GM18873 (cell line): ENCODE measurements around the gene FAM163B.
"Not testable (repeated sequence)": the region's sequence is repeated elsewhere in the genome, so short reads cannot be mapped to it uniquely, and the experiment has no call there.

Experiments
- ATAC-seq: cut with Tn5 transposase; IDR thresholded peaks from one replicate; pipeline ENCODE4 v1.9.1; 2021; ENCODE audit warnings: mild to moderate bottlenecking, moderate library complexity, moderate number of reproducible peaks; ENCODE audit not compliant: unreplicated experiment, low FRiP score

FAM163B gene

DNA sequence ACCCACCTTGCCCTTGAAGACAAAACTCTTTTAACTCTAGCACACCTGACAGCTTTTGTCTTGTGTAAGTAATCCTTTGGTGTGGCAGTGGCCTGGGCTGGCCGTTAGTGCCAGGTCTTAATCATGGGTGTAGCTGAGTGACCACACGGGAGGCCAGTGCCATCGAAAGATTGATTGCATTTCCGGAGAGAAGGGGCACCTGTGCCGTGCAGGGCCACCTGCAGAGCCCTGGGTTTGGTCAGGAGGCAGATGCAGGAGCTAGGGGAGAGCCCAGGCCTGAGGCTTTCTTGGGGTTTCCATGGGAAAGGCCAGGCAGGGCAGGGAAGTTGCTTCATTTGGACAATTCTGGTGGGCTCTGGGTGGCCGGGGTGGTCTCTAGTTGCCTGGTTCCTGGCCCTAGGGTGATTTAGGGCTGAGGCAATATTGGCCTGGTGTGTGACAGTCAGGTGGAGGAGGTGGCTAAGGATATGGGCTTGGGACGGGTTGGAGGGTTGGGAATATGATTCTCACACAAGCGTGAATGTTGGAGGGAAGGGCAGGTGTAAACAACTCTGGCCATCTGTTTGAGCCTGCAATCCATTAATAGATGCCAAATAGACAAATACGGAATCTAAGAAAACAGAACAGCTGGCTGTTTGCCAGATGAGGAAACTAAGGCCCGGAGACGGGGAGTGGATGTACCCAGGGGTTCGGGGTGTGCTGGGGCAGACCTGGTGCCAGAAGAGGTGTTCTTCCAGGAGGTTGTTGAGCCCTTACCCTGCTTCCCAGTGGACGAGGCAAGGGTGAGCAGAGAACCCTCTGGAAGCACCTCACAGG is 31.6 kb upstream of the FAM163B start:
- no peak for ATAC-seq

- no peak for ATAC-seq
Measured at GRCh38 chr9:133640160-133640559, 31.0 kb upstream of the FAM163B start.

GRCh38 chr9:133639613-133640012 is 30.4 kb upstream of the FAM163B start:
- no peak for ATAC-seq

DNA sequence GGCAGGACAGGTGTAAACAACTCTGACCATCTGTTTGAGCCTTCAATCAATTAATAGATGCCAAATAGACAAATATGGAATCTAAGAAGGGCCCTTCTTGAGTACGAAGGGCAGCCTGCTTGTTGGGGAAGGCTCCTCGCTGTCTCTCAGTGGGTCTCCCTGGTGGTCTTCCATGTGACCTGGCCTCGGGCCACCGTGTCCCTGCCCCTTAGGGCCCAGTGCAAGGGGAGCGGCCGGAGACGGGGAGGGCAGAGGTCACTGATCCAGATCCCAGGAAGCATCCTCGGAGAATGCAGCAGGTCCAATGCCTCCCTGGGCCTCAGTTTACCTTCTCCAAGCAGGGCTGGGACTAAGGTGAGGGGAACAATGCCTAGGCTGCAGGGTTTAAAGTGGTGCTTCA is 29.5 kb upstream of the FAM163B start:
- no peak for ATAC-seq

GRCh38 chr9:133638076-133638475 is 28.9 kb upstream of the FAM163B start:
- ATAC-seq, result no peak

GRCh38 chr9:133637451-133638055 is 28.4 kb upstream of the FAM163B start:
- no peak for ATAC-seq

GRCh38 chr9:133636902-133637301 is 27.7 kb upstream of the FAM163B start:
- ATAC-seq, result no peak

- no peak for ATAC-seq
Measured at GRCh38 chr9:133635533-133636531, 26.6 kb upstream of the FAM163B start, which contains the start of gene DBH. Gene DBH, plus strand, starts transcription at chr9:133636363. Its CDS starts 9 bp downstream, at chr9:133636372.

GRCh38 chr9:133635098-133635497 is 25.9 kb upstream of the FAM163B start:
- no peak for ATAC-seq

DNA sequence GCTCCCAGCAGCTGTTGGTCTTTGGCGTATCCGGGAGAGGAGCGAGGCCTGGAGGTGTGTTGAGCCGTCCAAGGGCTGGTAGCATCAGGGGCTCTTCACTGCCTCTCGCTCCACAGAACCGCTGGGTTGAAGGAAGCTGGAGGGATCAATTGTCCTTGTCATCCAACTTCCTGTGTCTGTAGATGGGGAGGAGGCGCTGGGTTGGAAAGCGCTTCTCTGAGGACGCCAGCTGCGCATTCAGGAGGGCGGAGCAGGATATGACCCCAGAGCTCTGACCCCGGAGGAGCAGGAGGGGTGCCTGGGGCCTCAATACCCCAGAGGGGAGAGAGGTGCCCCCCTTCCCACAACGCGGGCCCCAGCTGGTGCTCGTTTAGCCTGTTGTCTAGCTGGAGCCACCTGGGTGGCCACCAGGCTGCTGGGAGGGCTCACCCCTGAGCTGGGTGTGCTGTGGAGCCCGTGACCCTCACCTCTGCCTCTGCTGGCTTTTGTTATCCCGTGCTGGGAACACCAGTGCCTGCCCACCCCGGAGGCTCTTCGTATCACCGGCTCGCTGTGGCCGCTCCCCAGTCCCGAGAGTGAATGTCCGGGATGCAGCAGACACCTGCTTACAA is 25.0 kb upstream of the FAM163B start:
- no peak for ATAC-seq

DNA sequence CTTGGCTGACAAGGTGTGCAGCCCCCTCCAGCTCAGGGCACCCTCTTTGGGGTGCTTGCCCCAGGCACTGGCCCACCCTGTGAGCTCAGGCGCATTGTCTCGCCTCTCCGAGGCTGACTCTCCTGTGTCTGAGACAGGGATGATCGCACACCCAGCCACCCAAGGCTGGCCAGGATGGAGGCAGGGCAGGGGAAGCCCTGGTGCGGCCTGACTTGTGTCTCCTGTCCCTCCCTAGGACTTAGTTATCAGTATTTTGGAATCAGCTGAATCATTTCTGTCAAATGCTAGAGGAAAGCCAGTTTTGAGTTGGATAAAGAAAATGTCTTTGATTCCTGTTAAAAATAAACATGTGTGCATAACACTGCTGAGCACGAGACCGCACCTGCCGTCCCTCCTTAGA is 24.5 kb upstream of the FAM163B start:
- ATAC-seq, result no peak

DNA sequence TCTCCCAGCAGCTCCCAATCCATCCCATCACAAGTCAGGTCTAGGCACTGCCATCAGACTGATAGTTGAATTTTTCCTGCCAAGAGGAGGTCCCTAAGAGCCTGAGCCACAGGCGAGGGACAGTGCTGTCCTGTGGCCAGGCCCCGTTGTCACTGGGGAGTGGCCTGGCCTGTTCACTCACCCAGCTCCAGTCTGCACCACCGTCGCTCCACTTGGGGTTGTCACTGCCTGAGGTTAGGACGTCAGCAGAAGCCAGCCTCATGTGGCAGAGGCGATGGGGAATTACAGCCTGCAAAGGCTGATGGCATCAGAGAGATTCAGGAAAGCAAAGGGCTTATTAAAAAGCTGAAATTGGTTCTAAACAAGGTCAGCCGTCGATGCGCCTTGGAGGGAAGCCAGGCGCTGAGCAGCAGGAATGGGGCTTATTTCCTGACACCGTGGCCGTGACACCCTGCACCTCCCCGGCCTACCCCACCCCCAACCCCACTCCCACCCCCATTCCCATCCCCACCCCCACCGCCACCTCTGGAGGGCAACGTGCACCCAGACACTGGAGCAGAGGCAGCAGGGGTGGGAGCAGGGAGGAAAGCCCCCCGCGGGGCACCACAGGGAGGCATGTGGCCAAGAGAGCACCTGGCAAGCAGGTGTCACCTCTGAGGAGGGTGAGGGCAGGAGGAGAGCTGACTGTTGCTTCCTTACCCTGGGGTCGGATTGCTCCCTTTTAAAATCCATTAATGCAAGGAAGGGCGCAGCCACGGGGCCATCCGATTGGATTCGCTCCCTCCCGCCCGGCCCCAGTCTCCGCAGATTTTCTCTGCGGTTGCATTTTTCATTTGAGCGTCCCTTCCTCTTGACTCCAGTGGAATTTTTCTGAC is 23.9 kb upstream of the FAM163B start:
- ATAC-seq, result no peak

DNA sequence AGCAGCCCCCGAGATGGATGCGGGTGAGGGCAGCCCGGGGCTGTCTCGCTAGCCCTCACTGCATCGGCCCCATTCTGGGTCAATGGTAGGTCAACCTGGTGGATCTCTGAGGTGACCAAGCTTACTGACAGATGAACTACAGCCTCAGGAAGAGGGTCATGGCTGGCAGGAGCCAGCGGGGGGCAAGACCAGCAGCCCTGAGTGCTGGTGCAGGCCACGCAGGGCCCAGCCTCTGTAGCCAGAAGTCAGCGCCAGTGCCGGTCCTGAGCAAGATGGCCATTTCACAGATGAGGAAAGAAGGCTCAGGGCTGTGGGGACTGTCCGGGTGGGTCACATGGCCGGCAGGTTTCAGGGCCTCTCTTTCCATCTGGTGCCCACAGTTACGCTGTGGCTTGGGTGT is 21.9 kb upstream of the FAM163B start:
- no peak for ATAC-seq

DNA sequence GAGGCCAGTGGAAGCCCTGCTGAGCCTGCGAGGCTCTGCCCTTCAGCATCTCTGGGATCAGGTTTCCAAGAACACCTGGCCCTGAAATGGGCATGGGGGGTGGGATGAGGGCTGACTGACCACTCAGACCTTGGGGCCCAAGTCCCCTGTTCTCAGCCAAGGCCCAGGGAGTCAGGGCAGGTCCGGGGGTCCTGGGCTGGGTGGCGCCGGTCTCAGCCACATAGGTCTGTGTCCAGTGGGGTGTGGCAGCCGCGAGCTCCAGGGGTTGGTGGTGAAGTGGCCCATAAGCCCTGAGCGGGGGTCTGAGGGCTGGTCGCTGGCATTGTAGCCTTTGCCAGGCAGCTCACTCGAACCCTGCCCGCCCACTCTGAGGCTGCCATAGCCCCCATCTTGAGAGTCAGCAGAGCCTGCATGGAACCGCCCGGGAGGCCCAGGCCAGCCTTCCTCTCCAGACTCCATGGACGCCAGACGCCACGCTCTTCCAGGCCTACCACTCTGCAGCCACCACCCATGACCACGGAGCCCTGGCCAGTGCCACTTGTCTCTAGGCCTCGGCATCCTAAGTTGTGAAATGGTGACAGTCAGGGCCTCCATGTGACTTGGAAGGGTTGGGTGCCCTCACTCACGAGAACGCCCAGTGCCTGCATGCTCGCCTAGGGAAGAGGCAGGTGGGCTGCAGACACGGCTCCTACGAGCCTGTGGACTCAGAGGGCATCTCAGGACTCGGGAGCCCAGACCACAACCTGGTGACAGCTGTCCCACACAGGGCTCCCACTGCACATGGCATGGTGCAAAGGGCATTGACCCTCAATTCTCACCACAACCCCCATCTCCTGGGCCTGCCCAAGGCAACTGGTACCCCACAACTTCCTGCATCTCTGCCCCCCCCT is 20.3 kb upstream of the FAM163B start:
- ATAC-seq, result no peak

DNA sequence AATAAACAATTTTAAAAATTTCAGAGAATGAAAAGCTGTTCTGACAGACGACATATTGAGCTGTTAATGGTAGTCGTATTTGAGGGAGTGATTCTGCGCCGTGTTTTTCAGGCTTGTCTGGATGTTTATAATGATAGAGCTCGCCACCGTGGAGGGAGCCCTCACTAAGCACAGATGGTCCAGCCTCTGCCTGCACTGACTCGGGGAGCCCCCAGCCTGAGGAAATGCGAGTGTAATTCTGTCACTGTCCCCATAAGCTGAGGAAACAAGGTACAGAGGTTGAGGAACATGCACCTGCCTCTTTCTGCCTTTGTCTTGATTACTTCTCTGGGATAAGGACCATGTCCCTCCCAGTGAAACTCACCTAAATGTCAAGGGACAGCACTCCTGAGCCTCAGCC is 19.6 kb upstream of the FAM163B start:
- no peak for ATAC-seq

GRCh38 chr9:133627341-133627740 is 18.2 kb upstream of the FAM163B start:
- ATAC-seq, result no peak

- ATAC-seq, result not testable (repeated sequence)
Measured at GRCh38 chr9:133626008-133626407, 16.8 kb upstream of the FAM163B start.

DNA sequence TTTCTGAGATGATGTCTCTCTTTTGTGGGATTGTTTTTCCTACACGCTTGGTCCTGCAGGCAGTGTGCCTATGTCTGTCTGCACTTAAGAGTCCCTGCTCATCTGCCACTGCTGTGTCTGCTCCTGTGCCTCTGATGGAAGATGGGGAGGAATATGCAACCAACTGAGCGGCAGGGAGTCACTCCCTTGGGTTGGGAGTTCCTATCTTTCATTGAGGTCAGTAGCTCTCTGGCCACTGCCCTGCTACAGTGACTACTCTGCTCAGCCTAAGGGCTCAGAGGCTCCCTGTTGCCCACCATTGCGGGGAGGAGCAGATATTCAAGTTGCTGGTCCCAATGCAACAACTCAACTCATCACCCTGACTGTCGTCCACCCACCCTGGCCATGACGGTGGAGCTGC is 13.4 kb upstream of the FAM163B start:
- ATAC-seq, result no peak
